IMR-90 (cell line): ENCODE measurements around the gene HYKK. TPM values are rescaled to one million over a fixed set of nuclear protein-coding genes. Genes with fewer than 3 reads are reported as not detected.

Source experiments
- ATAC-seq: fragments of 200-7000 bp; cut with Tn5 transposase; 2 replicates; pipeline ENCODE4 v1.9.1; 2020; ENCODE audit warnings: low read depth, mild to moderate bottlenecking, moderate library complexity
- BruUV-seq: library from RNA; stranded (reverse); fragments of 400-500 nt; replicated peaks from 2 replicates; lab custom pipeline; 2021; lab: Mats Ljungman, UMichigan
- CTCF ChIA-PET: fragments of 300-600 bp; formaldehyde crosslinking; extraction: SDS; loops from one replicate; lab custom pipeline; 2021; ENCODE audit warnings: antibody characterized with exemption; lab: Yijun Ruan, JAX
- POLR2A ChIA-PET: fragments of 300-600 bp; sonication (Branson Sonifier 250); formaldehyde crosslinking; loops from one replicate; lab custom pipeline; 2022; ENCODE audit warnings: antibody characterized with exemption; ENCODE audit not compliant: unreplicated experiment; lab: Charles Lee
- DNase-seq: peaks from one replicate; pipeline ENCODE4 v3.0.0; 2013
- H2AFZ ChIP-seq: replicated peaks from 2 replicates; pipeline ENCODE3; 2013; ENCODE audit warnings: low read length, mild to moderate bottlenecking; ENCODE audit not compliant: poor library complexity
- H2AK5ac ChIP-seq: 2 replicates; pipeline ENCODE4 v1.6.1; 2013; ENCODE audit warnings: low read depth, low read length, inconsistent platforms
- H2AK9ac ChIP-seq: replicated peaks from 2 replicates; pipeline ENCODE3; 2013; ENCODE audit warnings: mild to moderate bottlenecking, low read depth, low read length, moderate library complexity; ENCODE audit not compliant: poor library complexity
- H2BK120ac ChIP-seq: 2 replicates; pipeline ENCODE4 v1.6.1; 2013; ENCODE audit warnings: low read depth, low read length, inconsistent platforms
- H2BK15ac ChIP-seq: 3 replicates; pipeline ENCODE4 v1.6.1; 2013; ENCODE audit warnings: low read depth, low read length, inconsistent platforms
- H2BK20ac ChIP-seq: 2 replicates; pipeline ENCODE4 v1.6.1; 2013; ENCODE audit warnings: low read depth, mild to moderate bottlenecking, inconsistent platforms, low read length, moderate library complexity
- H2BK5ac ChIP-seq: 2 replicates; pipeline ENCODE4 v1.6.1; 2013; ENCODE audit warnings: mild to moderate bottlenecking, low read depth, low read length, inconsistent platforms; ENCODE audit not compliant: poor library complexity, severe bottlenecking
- H3K14ac ChIP-seq: replicated peaks from 2 replicates; pipeline ENCODE4 v1.6.1; 2013; ENCODE audit warnings: low read depth, low read length, inconsistent platforms
- H3K18ac ChIP-seq: 2 replicates; pipeline ENCODE4 v1.6.1; 2013; ENCODE audit warnings: low read depth, low read length, control low read depth
- H3K23ac ChIP-seq: 2 replicates; pipeline ENCODE4 v1.6.1; 2013; ENCODE audit warnings: low read depth, low read length, inconsistent platforms
- H3K27ac ChIP-seq: 2 replicates; pipeline ENCODE4 v1.5.1; 2013; ENCODE audit warnings: mild to moderate bottlenecking, control low read depth, low read length; ENCODE audit not compliant: insufficient read depth
- H3K27me3 ChIP-seq: 2 replicates; pipeline ENCODE4 v1.6.1; 2013; ENCODE audit warnings: low read length; ENCODE audit not compliant: control insufficient read depth, insufficient read depth
- H3K36me3 ChIP-seq: 2 replicates; pipeline ENCODE4 v1.6.1; 2013; ENCODE audit warnings: low read length, mixed read lengths; ENCODE audit not compliant: control insufficient read depth, insufficient read depth
- H3K4ac ChIP-seq: 2 replicates; pipeline ENCODE4 v1.6.1; 2013; ENCODE audit warnings: low read depth, low read length, inconsistent platforms
- H3K4me1 ChIP-seq: 2 replicates; pipeline ENCODE4 v1.6.1; 2013; ENCODE audit warnings: low read length, mixed read lengths; ENCODE audit not compliant: control insufficient read depth, insufficient read depth
- H3K4me2 ChIP-seq: 2 replicates; pipeline ENCODE4 v1.6.1; 2013; ENCODE audit warnings: low read depth, mild to moderate bottlenecking, control low read depth, low read length, moderate library complexity
- H3K4me3 ChIP-seq: 2 replicates; pipeline ENCODE4 v1.5.1; 2013; ENCODE audit warnings: low read depth, mild to moderate bottlenecking, control low read depth, low read length, moderate library complexity; ENCODE audit not compliant: insufficient read depth
- H3K56ac ChIP-seq: 2 replicates; pipeline ENCODE4 v1.6.1; 2013; ENCODE audit warnings: low read length, inconsistent platforms; ENCODE audit not compliant: insufficient read depth; ENCODE audit errors: extremely low read depth
- H3K79me1 ChIP-seq, 2 experiments: 2 replicates each; pipeline ENCODE4 v1.6.1; 2013; ENCODE audit warnings: low read length in 2 of 2, inconsistent platforms in 1 of 2, low read depth in 1 of 2
- H3K9ac ChIP-seq: 2 replicates; pipeline ENCODE4 v1.6.1; 2013; ENCODE audit warnings: low read depth, low read length, control low read depth
- H3K9me1 ChIP-seq: 2 replicates; pipeline ENCODE4 v1.6.1; 2013; ENCODE audit warnings: low read length, inconsistent platforms; ENCODE audit not compliant: insufficient read depth
- H3K9me3 ChIP-seq: 2 replicates; pipeline ENCODE4 v1.6.1; 2013; ENCODE audit warnings: low read length; ENCODE audit not compliant: control insufficient read depth, insufficient read depth
- H4K20me1 ChIP-seq: 2 replicates; pipeline ENCODE4 v1.6.1; 2013; ENCODE audit warnings: low read length, inconsistent platforms; ENCODE audit not compliant: insufficient read depth
- H4K5ac ChIP-seq: 2 replicates; pipeline ENCODE4 v1.6.1; 2013; ENCODE audit warnings: mild to moderate bottlenecking, low read depth, low read length, control low read depth
- H4K8ac ChIP-seq, 2 experiments: 2 replicates each; pipeline ENCODE4 v1.6.1; 2013; ENCODE audit warnings: low read depth in 2 of 2, low read length in 2 of 2, control low read depth in 1 of 2, inconsistent platforms in 1 of 2
- H4K91ac ChIP-seq: 2 replicates; pipeline ENCODE4 v1.6.1; 2013; ENCODE audit warnings: low read depth, low read length, inconsistent platforms; ENCODE audit not compliant: insufficient read depth
- CEBPB ChIP-seq: IDR thresholded peaks from 2 replicates; pipeline ENCODE4 v1.6.1; 2012; ENCODE audit warnings: low read depth, low read length, improper control_type of control experiment
- CHD1 ChIP-seq: IDR thresholded peaks from 2 replicates; pipeline ENCODE4 v1.6.1; 2012; ENCODE audit warnings: low read depth, low read length, improper control_type of control experiment
- FOS ChIP-seq: fragments of 150-350 bp; IDR thresholded peaks from 2 replicates; pipeline ENCODE4 v1.6.1; 2016; ENCODE audit warnings: low read depth, low read length
- MXI1 ChIP-seq: IDR thresholded peaks from 2 replicates; pipeline ENCODE4 v1.6.1; 2012; ENCODE audit warnings: low read depth, mild to moderate bottlenecking, low read length, moderate library complexity, borderline replicate concordance
- RAD21 ChIP-seq: IDR thresholded peaks from 2 replicates; pipeline ENCODE4 v1.6.1; 2012; ENCODE audit warnings: low read length, improper control_type of control experiment
- RCOR1 ChIP-seq: IDR thresholded peaks from 2 replicates; pipeline ENCODE4 v1.6.1; 2012; ENCODE audit warnings: mild to moderate bottlenecking, low read length, improper control_type of control experiment; ENCODE audit not compliant: insufficient replicate concordance
- SMC3 ChIP-seq: fragments of 150-350 bp; IDR thresholded peaks from 2 replicates; pipeline ENCODE4 v1.6.1; 2016; ENCODE audit warnings: low read depth, mild to moderate bottlenecking, antibody characterized with exemption, low read length, moderate library complexity
- WGBS, 2 experiments: methylation state at CpG; one replicate each; pipeline versions ENCODE4 v1.1.5 to v1.1.7; 2013; ENCODE audit warnings: missing lambda C conversion rate in 2 of 2; ENCODE audit not compliant: insufficient read length in 1 of 2; ENCODE audit errors: extremely low coverage in 2 of 2; 5-methylcytosine and 5-hydroxymethylcytosine counted together
- dilution Hi-C: fragments of 300-500 bp; cut with HindIII; formaldehyde crosslinking; loops from one replicate; pipeline ENCODE4 v1.14.3; 2018; ENCODE audit warnings: low sequenced_read_pairs; ENCODE audit not compliant: unreplicated experiment
- in situ Hi-C: fragments of 300-500 bp; cut with MboI; formaldehyde crosslinking; loops from 3 replicates; pipeline ENCODE4 v1.14.3; 2019; ENCODE audit warnings: low sequenced_read_pairs, inconsistent platforms, mixed read lengths
- intact Hi-C: fragments of 100-400 bp; cut with micrococcal nuclease; formaldehyde crosslinking; loops from 2 replicates; pipeline ENCODE4 v1.10.0; 2022
- polyA plus RNA-seq, 3 experiments: library from polyadenylated mRNA; depleted of rRNA; stranded (reverse); fragments of >200 nt; gene quantifications; 2 replicates each; pipeline ENCODE4 v1.2.3, GENCODE V29; 2012; ENCODE audit warnings: low replicate concordance in 1 of 3
- total RNA-seq: library from RNA; depleted of rRNA; stranded (reverse); fragments of >200 nt; gene quantifications from 2 replicates; pipeline ENCODE4 v1.2.3, GENCODE V29; 2012

Gene HYKK
- total and polyA plus RNA-seq, 2 of the 4 experiments (the other 2 are of a cell fraction) = 3.8 to 5.6 TPM

- in situ Hi-C loops (no loop called here), intact Hi-C loops (no loop called here), dilution Hi-C loops (no loop called here)
- Histone ChIP-seq H3K56ac (no peak overlapping the region), H2AK5ac (no peak overlapping the region), H2AFZ (no peak overlapping the region), H3K4me3 (no peak overlapping the region), H3K18ac (no peak overlapping the region), H4K91ac (no peak overlapping the region), H3K9ac (no peak overlapping the region), H3K36me3 (no peaks in the 10 kb centered on the region), H2AK9ac (no peak overlapping the region), H2BK20ac (no peak overlapping the region), H3K9me3 (no peaks in the 10 kb centered on the region), H2BK120ac (no peak overlapping the region), H4K20me1 (no peaks in the 10 kb centered on the region), H4K8ac (no peak overlapping the region), H3K9me1 (no peaks in the 10 kb centered on the region), H3K14ac (no peak overlapping the region), H3K27me3 (peaks cover 15% of the 10 kb centered on the region), H2BK15ac (no peak overlapping the region), H3K79me1 (no peaks in the 10 kb centered on the region), H3K4me1 (no peaks in the 10 kb centered on the region), H2BK5ac (no peak overlapping the region), H3K4me2 (no peak overlapping the region), H3K23ac (no peak overlapping the region), H4K5ac (no peak overlapping the region), H3K27ac (no peak overlapping the region), H3K4ac (no peak overlapping the region)
- no TSS peak for BruUV-seq
- no peak for ATAC-seq
- DNase-seq = no peak
- CTCF ChIA-PET = no interaction called here
- TF ChIP-seq MXI1 = no peak
- TF ChIP-seq CEBPB = no peak
- no peak for TF ChIP-seq CHD1
- no peak for TF ChIP-seq RAD21
- no peak for TF ChIP-seq FOS
- TF ChIP-seq RCOR1 = no peak
- no peak for TF ChIP-seq SMC3
- 44% methylated on average over 3 of the region's 5 CpGs; no CpG with 5 or more reads in 1 of the 2 experiments for WGBS, 2 experiments
- POLR2A ChIA-PET = no interaction called here
Observed at GRCh38 chr15:78561490-78561889, 54.1 kb downstream of the HYKK start.
